Measurements from ENCODE around the gene IGF1.

Gene IGF1

GRCh38 chr12:102480406-102480805, at the start of gene IGF1:
TSS of gene IGF1 (minus strand) at chr12:102480563. CDS start at chr12:102480381, 182 bp downstream.
- no peak within 1 kb of the TSS for H3K4me3 ChIP-seq (ENCODE audit: low read depth, low read length)
- H3K79me2 ChIP-seq (ENCODE audit: control insufficient read depth, insufficient read depth, low read length, unreplicated experiment): no peaks in the 10 kb centered on the region
- H3K36me3 ChIP-seq (ENCODE audit: insufficient read depth, low read length): no peaks in the 10 kb centered on the region
- H3K27me3 ChIP-seq (ENCODE audit: insufficient read depth, low read length): peaks cover 24% of the 10 kb centered on the region
- H2AFZ ChIP-seq (ENCODE audit: low read length, unreplicated experiment): peak within 1 kb of the TSS; percentile 77
- peaks cover 12% of the 10 kb centered on the region for H3K4me1 ChIP-seq (ENCODE audit: control insufficient read depth, insufficient read depth, low read length, unreplicated experiment)
- H3K27ac ChIP-seq (ENCODE audit: low read depth, low read length): no peak within 1 kb of the TSS

DNA sequence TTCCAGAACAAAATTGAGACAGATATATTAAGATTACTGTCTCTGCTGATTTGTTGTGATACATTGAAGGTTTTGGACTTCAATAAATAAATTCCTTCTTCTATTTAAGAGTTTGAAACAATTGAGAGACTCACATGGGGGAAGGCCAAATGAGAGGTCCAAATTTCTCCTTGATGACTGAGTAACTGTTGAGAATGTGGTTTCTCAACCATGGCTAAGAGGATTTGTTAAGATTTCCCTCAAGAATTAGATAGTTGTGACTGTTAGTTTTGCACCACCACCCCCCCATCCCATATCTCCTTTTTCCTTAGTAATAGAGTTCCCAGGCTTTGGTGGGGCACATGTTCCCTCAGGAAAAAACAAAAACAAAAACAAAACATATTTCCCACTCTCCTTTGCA, 47.7 kb upstream of the IGF1 start:
- no peak overlapping the region; the same call in 1 of the 2 replicates for H3K27ac ChIP-seq (ENCODE audit: low read depth, low read length)
- peaks cover 15% of the 10 kb centered on the region for H3K4me1 ChIP-seq (ENCODE audit: control insufficient read depth, insufficient read depth, low read length, unreplicated experiment)
- no peaks in the 10 kb centered on the region for H3K36me3 ChIP-seq (ENCODE audit: insufficient read depth, low read length)
- H2AFZ ChIP-seq (ENCODE audit: low read length, unreplicated experiment): no peak overlapping the region
- H3K4me3 ChIP-seq (ENCODE audit: low read depth, low read length): no peak overlapping the region
- no peaks in the 10 kb centered on the region for H3K27me3 ChIP-seq (ENCODE audit: insufficient read depth, low read length)
- no peaks in the 10 kb centered on the region for H3K79me2 ChIP-seq (ENCODE audit: control insufficient read depth, insufficient read depth, low read length, unreplicated experiment)

DNA sequence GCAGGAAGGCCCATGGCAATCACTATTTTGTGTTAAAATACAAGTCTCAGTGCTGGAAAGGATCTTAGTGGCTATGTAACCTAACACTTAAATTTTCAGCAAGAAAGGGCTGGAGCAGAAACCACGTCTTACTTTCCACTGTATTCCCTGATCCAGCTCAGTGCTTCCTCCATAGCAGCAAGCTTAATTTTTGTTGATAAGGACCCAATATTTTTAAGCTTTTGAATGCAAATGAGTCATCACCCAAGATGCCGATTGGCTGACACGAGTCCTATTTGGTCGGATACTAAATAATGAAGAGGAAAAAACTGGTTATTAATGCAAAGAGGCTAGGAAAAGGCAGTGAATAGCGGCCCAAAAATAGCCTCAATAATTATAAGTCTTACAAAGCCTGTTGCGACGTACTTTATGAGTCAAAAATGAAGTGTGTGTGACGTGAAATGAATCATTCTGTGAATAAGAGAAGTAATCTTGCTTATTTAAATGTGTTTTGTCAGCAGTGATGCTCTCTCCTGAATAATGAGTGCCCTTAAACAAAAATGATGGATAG, 46.9 kb upstream of the IGF1 start:
- Histone ChIP-seq H3K4me3 (ENCODE audit: low read depth, low read length) (no peak overlapping the region), H2AFZ (ENCODE audit: low read length, unreplicated experiment) (peak overlapping the region; percentile 45), H3K27ac (ENCODE audit: low read depth, low read length) (peak overlapping the region; percentile 63), H3K4me1 (ENCODE audit: control insufficient read depth, insufficient read depth, low read length, unreplicated experiment) (peaks cover 15% of the 10 kb centered on the region), H3K27me3 (ENCODE audit: insufficient read depth, low read length) (no peaks in the 10 kb centered on the region), H3K79me2 (ENCODE audit: control insufficient read depth, insufficient read depth, low read length, unreplicated experiment) (no peaks in the 10 kb centered on the region), H3K36me3 (ENCODE audit: insufficient read depth, low read length) (no peaks in the 10 kb centered on the region)

- Histone ChIP-seq H3K27me3 (ENCODE audit: insufficient read depth, low read length) (no peaks in the 10 kb centered on the region), H3K27ac (ENCODE audit: low read depth, low read length) (peak overlapping the region; percentile 63; the same call in 1 of the 2 replicates), H3K36me3 (ENCODE audit: insufficient read depth, low read length) (no peaks in the 10 kb centered on the region)
Measured at GRCh38 chr12:102526656-102527055, 46.3 kb upstream of the IGF1 start.

DNA sequence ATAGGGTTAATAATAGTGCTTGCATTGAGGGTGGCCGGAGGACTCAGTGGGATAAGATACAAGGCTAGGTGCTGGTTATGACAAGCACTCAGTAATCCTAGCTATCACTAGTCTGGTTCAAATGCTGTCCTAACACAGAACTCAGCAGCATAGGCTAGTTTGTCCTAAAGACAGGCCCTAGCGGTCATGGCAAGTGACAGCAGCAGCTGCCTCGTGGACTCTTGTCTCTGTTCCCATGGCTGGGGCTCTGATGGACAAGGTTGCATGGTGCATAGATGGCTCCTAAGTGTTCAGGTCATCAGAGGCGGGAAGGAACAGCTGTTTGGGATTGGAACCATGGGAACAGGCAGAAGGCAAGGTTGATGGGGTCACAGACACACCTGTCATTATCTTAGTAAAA, 42.4 kb upstream of the IGF1 start:
- Histone ChIP-seq H3K4me3 (ENCODE audit: low read depth, low read length) (no peak overlapping the region), H3K36me3 (ENCODE audit: insufficient read depth, low read length) (no peaks in the 10 kb centered on the region), H3K27ac (ENCODE audit: low read depth, low read length) (no peak overlapping the region), H3K4me1 (ENCODE audit: control insufficient read depth, insufficient read depth, low read length, unreplicated experiment) (peaks cover 14% of the 10 kb centered on the region), H3K27me3 (ENCODE audit: insufficient read depth, low read length) (no peaks in the 10 kb centered on the region), H2AFZ (ENCODE audit: low read length, unreplicated experiment) (no peak overlapping the region), H3K79me2 (ENCODE audit: control insufficient read depth, insufficient read depth, low read length, unreplicated experiment) (no peaks in the 10 kb centered on the region)

More at GRCh38 chr12:102526656-102527055, 46.3 kb upstream of the IGF1 start:
- Histone ChIP-seq H3K79me2 (ENCODE audit: control insufficient read depth, insufficient read depth, low read length, unreplicated experiment) (no peaks in the 10 kb centered on the region), H3K4me3 (ENCODE audit: low read depth, low read length) (no peak overlapping the region), H3K4me1 (ENCODE audit: control insufficient read depth, insufficient read depth, low read length, unreplicated experiment) (peaks cover 15% of the 10 kb centered on the region), H2AFZ (ENCODE audit: low read length, unreplicated experiment) (no peak overlapping the region)

GRCh38 chr12:102521662-102522277, 41.4 kb upstream of the IGF1 start:
- H3K4me1 ChIP-seq (ENCODE audit: control insufficient read depth, insufficient read depth, low read length, unreplicated experiment): peaks cover 4% of the 10 kb centered on the region

DNA sequence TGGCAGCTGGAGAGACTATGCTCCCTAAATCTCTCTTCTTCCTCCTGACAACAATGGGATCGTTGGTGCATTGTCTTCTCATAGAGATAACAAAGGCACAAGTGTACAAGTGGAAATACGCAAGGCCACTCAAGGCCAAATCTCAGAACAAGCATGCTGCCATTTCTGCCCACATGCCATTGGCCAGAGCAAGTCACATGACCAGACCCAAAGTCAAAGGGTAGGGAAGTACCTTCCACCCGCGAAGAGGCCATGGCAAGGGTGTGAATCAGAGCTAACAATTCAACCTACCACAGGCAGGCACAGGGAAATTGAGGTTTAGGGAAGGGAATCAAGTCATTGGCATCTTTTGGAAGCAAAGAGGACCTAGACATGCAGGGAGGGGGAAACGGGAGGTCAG, 38.5 kb upstream of the IGF1 start:
- H3K36me3 ChIP-seq (ENCODE audit: insufficient read depth, low read length): no peaks in the 10 kb centered on the region
- H3K4me1 ChIP-seq (ENCODE audit: control insufficient read depth, insufficient read depth, low read length, unreplicated experiment): no peaks in the 10 kb centered on the region
- H3K27ac ChIP-seq (ENCODE audit: low read depth, low read length): no peak overlapping the region

More at GRCh38 chr12:102521662-102522277, 41.4 kb upstream of the IGF1 start:
- Histone ChIP-seq H3K27me3 (ENCODE audit: insufficient read depth, low read length) (no peaks in the 10 kb centered on the region), H2AFZ (ENCODE audit: low read length, unreplicated experiment) (no peak overlapping the region), H3K4me3 (ENCODE audit: low read depth, low read length) (no peak overlapping the region), H3K79me2 (ENCODE audit: control insufficient read depth, insufficient read depth, low read length, unreplicated experiment) (no peaks in the 10 kb centered on the region), H3K36me3 (ENCODE audit: insufficient read depth, low read length) (no peaks in the 10 kb centered on the region), H3K27ac (ENCODE audit: low read depth, low read length) (no peak overlapping the region)

DNA sequence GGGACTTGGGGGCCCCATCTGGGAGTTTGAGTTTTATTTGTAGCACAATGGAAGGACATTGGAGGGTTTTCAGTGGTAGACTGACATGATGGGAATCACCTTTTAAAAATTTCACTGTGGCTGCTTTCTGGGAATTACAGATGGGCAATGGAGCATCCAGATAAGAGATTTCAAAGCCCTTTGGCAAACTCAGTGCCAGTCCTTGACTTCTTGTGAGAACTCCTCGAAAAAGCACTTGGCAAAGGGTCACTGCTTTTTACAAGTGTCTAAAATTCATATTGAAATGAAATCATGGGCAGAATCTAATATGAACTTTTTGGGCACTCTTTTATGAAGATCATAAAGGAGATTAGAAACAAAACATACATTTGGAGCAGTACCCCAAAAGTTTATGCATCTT, 34.3 kb upstream of the IGF1 start:
- H2AFZ ChIP-seq (ENCODE audit: low read length, unreplicated experiment): no peak overlapping the region
- H3K79me2 ChIP-seq (ENCODE audit: control insufficient read depth, insufficient read depth, low read length, unreplicated experiment): no peaks in the 10 kb centered on the region
- no peak overlapping the region for H3K27ac ChIP-seq (ENCODE audit: low read depth, low read length)
- H3K4me1 ChIP-seq (ENCODE audit: control insufficient read depth, insufficient read depth, low read length, unreplicated experiment): no peaks in the 10 kb centered on the region
- no peaks in the 10 kb centered on the region for H3K36me3 ChIP-seq (ENCODE audit: insufficient read depth, low read length)
- no peaks in the 10 kb centered on the region for H3K27me3 ChIP-seq (ENCODE audit: insufficient read depth, low read length)
- no peak overlapping the region for H3K4me3 ChIP-seq (ENCODE audit: low read depth, low read length)

More for the DNA sequence above, 38.5 kb upstream of the IGF1 start:
- Histone ChIP-seq H3K79me2 (ENCODE audit: control insufficient read depth, insufficient read depth, low read length, unreplicated experiment) (no peaks in the 10 kb centered on the region), H2AFZ (ENCODE audit: low read length, unreplicated experiment) (no peak overlapping the region), H3K4me3 (ENCODE audit: low read depth, low read length) (no peak overlapping the region), H3K27me3 (ENCODE audit: insufficient read depth, low read length) (no peaks in the 10 kb centered on the region)

- Histone ChIP-seq H3K4me3 (ENCODE audit: low read depth, low read length) (no peak overlapping the region), H3K36me3 (ENCODE audit: insufficient read depth, low read length) (no peaks in the 10 kb centered on the region), H3K4me1 (ENCODE audit: control insufficient read depth, insufficient read depth, low read length, unreplicated experiment) (no peaks in the 10 kb centered on the region), H2AFZ (ENCODE audit: low read length, unreplicated experiment) (no peak overlapping the region), H3K27me3 (ENCODE audit: insufficient read depth, low read length) (no peaks in the 10 kb centered on the region), H3K79me2 (ENCODE audit: control insufficient read depth, insufficient read depth, low read length, unreplicated experiment) (no peaks in the 10 kb centered on the region), H3K27ac (ENCODE audit: low read depth, low read length) (no peak overlapping the region)
Measured at GRCh38 chr12:102513739-102514138, 33.4 kb upstream of the IGF1 start.

DNA sequence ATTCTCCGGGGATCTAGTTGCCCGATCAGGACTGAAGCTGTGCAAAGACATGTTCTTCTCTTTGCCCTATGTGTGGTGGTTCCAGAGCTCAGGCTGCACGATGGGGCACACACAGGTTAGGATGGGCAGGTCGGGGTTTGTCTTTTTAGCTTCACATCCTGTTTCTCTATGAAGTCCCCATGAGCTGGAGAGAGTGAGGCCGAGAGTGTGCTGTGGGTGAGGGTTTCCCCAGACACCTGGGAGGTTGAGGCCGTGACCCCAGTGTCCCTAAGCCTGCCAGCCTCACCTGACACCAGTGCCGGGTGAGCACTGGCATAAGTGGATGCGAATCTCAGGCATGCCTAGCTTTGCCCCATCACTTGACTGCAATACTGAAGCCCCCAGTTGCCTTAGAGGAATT, 32.9 kb upstream of the IGF1 start:
- Histone ChIP-seq H3K4me1 (ENCODE audit: control insufficient read depth, insufficient read depth, low read length, unreplicated experiment) (no peaks in the 10 kb centered on the region), H3K27ac (ENCODE audit: low read depth, low read length) (no peak overlapping the region), H3K36me3 (ENCODE audit: insufficient read depth, low read length) (no peaks in the 10 kb centered on the region), H3K27me3 (ENCODE audit: insufficient read depth, low read length) (no peaks in the 10 kb centered on the region), H3K4me3 (ENCODE audit: low read depth, low read length) (no peak overlapping the region), H3K79me2 (ENCODE audit: control insufficient read depth, insufficient read depth, low read length, unreplicated experiment) (no peaks in the 10 kb centered on the region), H2AFZ (ENCODE audit: low read length, unreplicated experiment) (no peak overlapping the region)

DNA sequence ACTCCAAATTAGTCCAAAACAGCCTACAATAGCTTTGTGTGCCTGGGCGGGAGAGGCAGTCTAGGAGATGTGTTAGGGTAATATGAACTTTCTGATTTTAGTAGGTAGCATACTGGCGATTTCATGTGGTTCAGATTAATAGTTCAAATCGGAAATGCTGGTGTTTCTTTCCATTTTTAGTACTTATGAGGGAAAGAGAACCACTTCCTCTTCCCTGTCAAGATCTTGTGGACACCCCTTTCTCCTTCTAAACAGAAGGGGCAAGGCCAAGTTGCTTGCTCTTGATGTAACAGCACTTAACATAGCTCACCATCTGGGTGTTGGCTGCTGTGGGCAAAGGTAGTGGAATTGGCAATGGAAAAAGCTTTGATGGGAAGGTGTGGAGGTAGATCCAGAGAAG, 32.2 kb upstream of the IGF1 start:
- no peak overlapping the region for H3K27ac ChIP-seq (ENCODE audit: low read depth, low read length)

More for the DNA sequence above, 32.2 kb upstream of the IGF1 start:
- no peaks in the 10 kb centered on the region for H3K79me2 ChIP-seq (ENCODE audit: control insufficient read depth, insufficient read depth, low read length, unreplicated experiment)
- H3K4me1 ChIP-seq (ENCODE audit: control insufficient read depth, insufficient read depth, low read length, unreplicated experiment): no peaks in the 10 kb centered on the region
- H3K36me3 ChIP-seq (ENCODE audit: insufficient read depth, low read length): no peaks in the 10 kb centered on the region
- H2AFZ ChIP-seq (ENCODE audit: low read length, unreplicated experiment): no peak overlapping the region
- H3K27me3 ChIP-seq (ENCODE audit: insufficient read depth, low read length): no peaks in the 10 kb centered on the region
- no peak overlapping the region for H3K4me3 ChIP-seq (ENCODE audit: low read depth, low read length)

Measured in ACC112 (cell line).